Right cardiac atrium (tissue), 5 donors: ENCODE data around the gene SRSF6. TPM values are rescaled to one million over a fixed set of nuclear protein-coding genes. Genes with fewer than 3 reads are reported as not detected.
"Not testable (repeated sequence)": the region's sequence is repeated elsewhere in the genome, so short reads cannot be mapped to it uniquely, and the experiment has no call there.

Source experiments
- ATAC-seq, 2 donors: fragments of 200-7000 bp; cut with Tn5 transposase; one replicate each; pipeline versions ENCODE4 v1.8.0 to v1.9.1; 2020; ENCODE audit warnings: moderate library complexity in 2 of 2, mild to moderate bottlenecking in 1 of 2
- DNase-seq, 3 donors: peaks; one replicate each; pipeline ENCODE4 v3.0.0-alpha.2; 2020
- H3K27ac ChIP-seq: one replicate; pipeline ENCODE4 v1.5.1; 2013; ENCODE audit warnings: mild to moderate bottlenecking, low read length, control low read depth, moderate library complexity
- H3K27me3 ChIP-seq: one replicate; pipeline ENCODE4 v1.6.1; 2013; ENCODE audit not compliant: control insufficient read depth, insufficient read depth
- H3K4me1 ChIP-seq: one replicate; pipeline ENCODE4 v1.6.1; 2013; ENCODE audit warnings: low read length; ENCODE audit not compliant: control insufficient read depth, insufficient read depth
- H3K4me3 ChIP-seq: one replicate; pipeline ENCODE4 v1.5.1; 2013; ENCODE audit warnings: low read length, control low read depth
- H3K9me3 ChIP-seq: one replicate; pipeline ENCODE4 v1.6.1; 2013; ENCODE audit warnings: low read length; ENCODE audit not compliant: control insufficient read depth
- WGBS: extraction: QIAGEN DNeasy Blood & Tissue Kit; methylation state at CpG from one replicate; pipeline ENCODE4 v1.1.7; 2013; 5-methylcytosine and 5-hydroxymethylcytosine counted together
- intact Hi-C, 4 donors: fragments of 100-400 bp; cut with DNase I; formaldehyde crosslinking; loops; one replicate each; pipeline versions ENCODE4 v1.11.0 to v1.14.0; 2022 to 2023
- long read RNA-seq, 4 donors: library from polyadenylated mRNA; unstranded; transcript quantifications; one replicate each; pipeline ENCODE4 v2.0.0, GENCODE V29; 2020 to 2021
- polyA plus RNA-seq: library from polyadenylated mRNA; stranded (reverse); fragments of 200-250 nt; gene quantifications from one replicate; pipeline ENCODE4 v1.2.3, GENCODE V29; 2013
- total RNA-seq, 4 donors: library from RNA; stranded (reverse); fragmentation: NEBNext Ultra II Directional; extraction: Animal tissue kit (Norgen Biotek cat#: 25700); gene quantifications; one replicate each; pipeline ENCODE4 v1.2.1, GENCODE V29; 2021
- donor health status: healthy with polysubstance abuse.
- donor health status: DM: no; HTN: yes; CAD: no.
- donor health status: DM: no; HTN: no; CAD: no.
- donor health status: DM: no; HTN: yes; CAD: no; lungs with severe emphysema.
- donor health status: DM: yes; HTN: yes; CAD: no.

The SRSF6 gene
- total RNA-seq (10 to 100 TPM; 64.4 to 80.6 (median 73.5) TPM), polyA plus RNA-seq (50.8 TPM)
- long read RNA-seq, donor 1, full-length matches to known transcripts, result 6 of 12 reads
- long read RNA-seq, donor 1, partial matches to known transcripts, result 2 of 12 reads
- long read RNA-seq, donor 1, other reads (novel, unspliced or antisense), result 4 of 12 reads
- long read RNA-seq, donor 2, full-length matches to known transcripts, result 2 of 5 reads
- long read RNA-seq, donor 2, partial matches to known transcripts, result 0 of 5 reads
- long read RNA-seq, donor 2, other reads (novel, unspliced or antisense), result 3 of 5 reads
- long read RNA-seq, donor 3, full-length matches to known transcripts, result 23 of 103 reads
- long read RNA-seq, donor 3, partial matches to known transcripts, result 0 of 103 reads
- long read RNA-seq, donor 3, other reads (novel, unspliced or antisense), result 80 of 103 reads
- long read RNA-seq, donor 4, partial matches to known transcripts, result 0 of 4 reads
- long read RNA-seq, donor 4, other reads (novel, unspliced or antisense), result 4 of 4 reads

GRCh38 chr20:43457640-43458421 is at the start of gene SRSF6:
Gene SRSF6 (plus strand): TSS chr20:43457896. CDS start chr20:43458034, 138 bp downstream.
- Histone ChIP-seq H3K9me3 (no peaks in the 10 kb centered on the region), H3K27me3 (no peaks in the 10 kb centered on the region), H3K4me3 (peak within 1 kb of the TSS; percentile 91), H3K27ac (peak within 1 kb of the TSS; percentile 96), H3K4me1 (peaks cover 2% of the 10 kb centered on the region)
- under 1% methylated on average over 101 of the region's 101 CpGs for WGBS
- ATAC-seq, result peak; percentile 97 to 98
- DNase-seq, result peak; percentile 96 to 99 (median 98)
- intact Hi-C loops, result loop anchor here in 1 of 4 donors (10.0 kb wide), 1 partner anchor 137 kb away; the partner anchor contains the start of gene IFT52

- H3K27me3 ChIP-seq, result no peaks in the 10 kb centered on the region
Measured at GRCh38 chr20:43408848-43409576, 48.7 kb upstream of the SRSF6 start.

GRCh38 chr20:43409577-43409913 is 48.2 kb upstream of the SRSF6 start:
- WGBS, result 65% methylated on average over 2 of the region's 2 CpGs

More at GRCh38 chr20:43408848-43409576, 48.7 kb upstream of the SRSF6 start:
- intact Hi-C loops, result no loop called here
- Histone ChIP-seq H3K9me3 (peaks cover 3% of the 10 kb centered on the region), H3K4me3 (no peak overlapping the region), H3K4me1 (no peaks in the 10 kb centered on the region), H3K27ac (no peak overlapping the region)
- DNase-seq (no peak), ATAC-seq (no peak)
- 21% methylated on average over 11 of the region's 11 CpGs for whole genome bisulfite sequencing

GRCh38 chr20:43415661-43416430 is 41.9 kb upstream of the SRSF6 start:
- no peaks in the 10 kb centered on the region for H3K4me1 ChIP-seq
- intact Hi-C loops, result no loop called here
- DNase-seq, result no peak
- WGBS, result 75% methylated on average over 12 of the region's 12 CpGs
- H3K27ac ChIP-seq, result no peak overlapping the region
- H3K27me3 ChIP-seq, result no peaks in the 10 kb centered on the region
- peaks cover 2% of the 10 kb centered on the region for H3K9me3 ChIP-seq
- ATAC-seq, result no peak
- H3K4me3 ChIP-seq, result no peak overlapping the region

More at GRCh38 chr20:43409577-43409913, 48.2 kb upstream of the SRSF6 start:
- DNase-seq (no peak), ATAC-seq (no peak)
- intact Hi-C loops, result no loop called here
- Histone ChIP-seq H3K27ac (no peak overlapping the region), H3K27me3 (no peaks in the 10 kb centered on the region), H3K4me3 (no peak overlapping the region), H3K9me3 (peaks cover 3% of the 10 kb centered on the region), H3K4me1 (no peaks in the 10 kb centered on the region)

GRCh38 chr20:43416591-43417228 is 41.0 kb upstream of the SRSF6 start:
- H3K27ac ChIP-seq, result no peak overlapping the region
- no peaks in the 10 kb centered on the region for H3K4me1 ChIP-seq
- no peaks in the 10 kb centered on the region for H3K27me3 ChIP-seq
- DNase-seq (no peak), ATAC-seq (no peak)
- WGBS, result 93% methylated on average over 6 of the region's 6 CpGs
- intact Hi-C loops, result no loop called here
- no peak overlapping the region for H3K4me3 ChIP-seq
- H3K9me3 ChIP-seq, result peaks cover 2% of the 10 kb centered on the region

- DNase-seq (no peak), ATAC-seq (no peak)
- Histone ChIP-seq H3K27me3 (no peaks in the 10 kb centered on the region), H3K27ac (no peak overlapping the region), H3K4me3 (no peak overlapping the region), H3K4me1 (no peaks in the 10 kb centered on the region), H3K9me3 (peaks cover 4% of the 10 kb centered on the region)
- intact Hi-C loops, result no loop called here
Measured at GRCh38 chr20:43420192-43420591, 37.5 kb upstream of the SRSF6 start.

- H3K4me3 ChIP-seq, intact Hi-C loops, H3K4me1 ChIP-seq, DNase-seq, H3K27ac ChIP-seq, H3K9me3 ChIP-seq, ATAC-seq, H3K27me3 ChIP-seq: not testable (repeated sequence)
- WGBS, result 80% methylated on average over 7 of the region's 7 CpGs
Measured at GRCh38 chr20:43420913-43421312, 36.8 kb upstream of the SRSF6 start.

- no peaks in the 10 kb centered on the region for H3K4me1 ChIP-seq
- peaks cover 2% of the 10 kb centered on the region for H3K9me3 ChIP-seq
- H3K27ac ChIP-seq, result no peak overlapping the region
- H3K4me3 ChIP-seq, result no peak overlapping the region
- intact Hi-C loops, result no loop called here
- 82% methylated on average over 5 of the region's 5 CpGs for WGBS
- H3K27me3 ChIP-seq, result no peaks in the 10 kb centered on the region
- no peak for ATAC-seq
- DNase-seq, result no peak
Measured at GRCh38 chr20:43426172-43426571, 31.5 kb upstream of the SRSF6 start.

- WGBS, result 50% methylated on average over 10 of the region's 10 CpGs
- no peaks in the 10 kb centered on the region for H3K4me1 ChIP-seq
- no peaks in the 10 kb centered on the region for H3K27me3 ChIP-seq
- H3K9me3 ChIP-seq, result no peaks in the 10 kb centered on the region
- DNase-seq (no peak), ATAC-seq (no peak)
- intact Hi-C loops, result no loop called here
- no peak overlapping the region for H3K4me3 ChIP-seq
- H3K27ac ChIP-seq, result no peak overlapping the region
Measured at GRCh38 chr20:43430265-43431133, 27.2 kb upstream of the SRSF6 start.
